GM19023 (cell line): ENCODE results near the gene CADPS.

Experiments
- ATAC-seq: cut with Tn5 transposase; IDR thresholded peaks from one replicate; pipeline ENCODE4 v1.9.1; 2021; ENCODE audit warnings: mild to moderate bottlenecking, moderate library complexity; ENCODE audit not compliant: unreplicated experiment

Gene CADPS

DNA sequence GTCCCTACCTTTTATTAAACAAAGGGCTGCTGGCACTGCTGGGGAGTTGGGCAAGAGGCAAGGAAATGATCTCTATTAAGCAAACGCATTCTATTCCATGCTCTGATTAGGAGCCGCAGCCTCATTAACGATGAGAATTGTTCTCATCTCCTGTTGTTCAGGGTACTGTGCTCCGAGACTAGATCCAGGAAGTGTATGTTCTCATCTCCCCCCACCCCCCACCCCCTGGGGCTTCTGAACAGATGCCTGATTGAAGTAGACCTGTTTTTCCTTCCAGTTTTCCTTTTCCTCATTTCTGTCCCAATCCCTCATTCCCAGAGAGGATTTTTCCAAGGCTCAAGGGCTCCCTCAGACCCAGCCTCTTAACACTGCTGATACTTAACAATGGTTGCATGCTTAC is 420.3 kb downstream of the CADPS start:
- ATAC-seq: no peak

DNA sequence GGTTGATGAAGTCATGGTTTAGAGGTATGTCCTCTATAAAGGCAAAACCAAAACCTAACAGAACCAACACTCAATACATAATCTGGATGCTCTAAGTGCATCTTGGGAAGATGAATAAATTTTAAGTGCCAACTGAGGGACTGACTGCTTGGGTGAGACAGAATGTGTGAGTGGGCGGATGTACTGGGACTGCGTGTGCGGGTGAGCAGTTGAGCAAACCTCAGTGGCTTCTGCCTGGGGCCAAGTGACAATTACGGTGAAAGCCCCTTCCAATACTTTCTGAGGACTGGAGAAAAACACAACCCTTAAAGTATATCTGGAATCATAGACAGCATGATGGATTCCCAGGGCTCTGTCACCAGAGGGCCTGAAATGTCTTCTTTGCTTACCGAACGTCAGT is 421.8 kb downstream of the CADPS start:
- ATAC-seq: no peak

DNA sequence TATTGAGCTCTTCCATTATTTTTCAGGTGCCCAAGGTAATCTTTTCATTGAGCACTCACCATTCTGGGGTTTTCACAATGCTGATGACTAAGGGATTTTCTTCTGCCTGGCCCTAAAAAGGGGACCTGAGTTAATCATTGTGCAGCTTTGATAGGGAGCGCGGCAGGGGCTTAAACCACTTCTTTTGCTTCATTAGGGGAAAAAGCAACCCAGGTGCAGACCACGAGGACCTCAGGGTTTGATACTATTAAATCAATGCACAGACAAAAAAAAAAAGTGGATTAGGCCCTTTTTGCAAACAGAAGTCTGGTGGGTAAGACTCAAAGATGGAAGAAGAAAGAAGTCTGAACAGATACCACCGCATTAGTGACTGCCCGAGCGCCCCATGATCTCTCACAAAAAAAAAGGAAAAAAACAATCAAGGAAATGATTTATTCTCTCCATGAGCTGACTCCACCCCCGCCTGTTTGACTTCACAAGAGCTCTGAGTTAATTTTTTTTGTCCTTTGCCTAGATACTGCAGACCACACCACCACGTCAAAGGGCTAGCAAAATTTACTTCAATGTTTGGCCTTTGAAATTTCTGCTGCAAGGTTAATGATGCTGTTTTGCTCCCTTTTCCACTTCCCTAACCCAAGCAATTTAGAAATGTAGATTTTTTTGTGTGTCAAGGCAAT is 423.9 kb downstream of the CADPS start:
- ATAC-seq: no peak

DNA sequence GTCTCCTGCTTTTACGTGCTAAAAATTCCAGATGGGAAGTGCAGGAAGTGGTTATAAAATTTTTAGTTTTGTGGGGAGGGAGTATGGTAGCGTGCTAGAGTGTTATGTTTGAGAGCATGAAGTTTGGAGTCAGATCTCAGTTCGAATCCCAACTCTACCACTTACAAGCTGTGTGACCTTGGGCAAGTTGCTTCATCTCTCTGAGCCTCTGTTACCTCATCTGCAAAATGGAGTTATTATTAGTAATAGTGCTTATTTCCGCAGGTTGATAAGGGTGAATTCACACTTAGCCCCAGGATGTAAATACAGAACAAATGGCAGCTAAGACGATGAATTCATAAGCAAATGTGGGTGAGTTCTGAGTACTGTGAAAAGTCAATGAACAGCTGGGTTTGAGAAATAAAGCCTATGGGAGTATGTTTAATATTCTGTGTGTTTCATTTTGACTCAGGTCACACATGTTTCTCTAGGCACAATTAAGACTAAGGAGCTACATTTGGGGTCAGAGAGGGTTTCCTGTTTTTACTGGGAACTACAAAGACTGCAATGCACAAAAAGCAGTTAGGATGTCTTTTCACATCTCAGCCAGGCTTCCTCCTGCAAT is 428.8 kb downstream of the CADPS start:
- no peak for ATAC-seq

DNA sequence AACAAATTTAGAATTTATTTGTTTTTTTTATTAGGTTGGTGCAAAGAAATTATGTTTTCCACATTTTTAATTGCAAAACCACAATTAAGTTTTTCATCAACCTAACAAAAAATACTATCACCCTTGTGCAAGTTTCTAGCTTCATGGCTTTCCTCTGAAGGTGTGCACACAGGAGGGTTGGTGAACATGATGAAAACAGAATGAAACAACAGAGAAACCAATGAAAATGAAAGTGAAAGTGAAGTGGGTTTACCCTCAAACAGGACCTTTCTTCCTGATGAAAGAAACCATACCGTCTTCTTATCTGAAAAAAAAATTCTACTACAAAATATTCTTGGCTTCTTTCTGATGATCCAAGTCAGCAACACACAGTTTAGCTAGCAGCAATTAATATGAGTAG is 429.9 kb downstream of the CADPS start:
- no peak for ATAC-seq

DNA sequence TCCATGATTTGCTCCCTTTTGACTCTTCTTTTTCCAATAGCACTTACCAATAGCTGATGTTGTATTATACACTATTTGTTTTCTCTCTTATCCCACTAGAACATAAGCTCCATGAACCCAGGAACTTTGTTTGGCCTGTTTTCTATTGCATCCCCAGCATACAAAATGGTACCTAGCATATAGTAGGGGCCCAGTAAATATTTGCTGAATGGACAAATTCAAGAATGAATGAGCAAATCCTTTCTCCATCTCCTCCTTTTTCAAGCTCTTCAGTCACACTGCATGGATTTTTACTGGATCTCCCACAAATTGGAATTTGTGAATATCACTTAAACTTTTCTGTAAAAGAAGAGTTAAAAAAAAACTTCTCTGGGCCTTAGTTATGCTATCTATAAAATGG is 435.2 kb downstream of the CADPS start:
- no peak for ATAC-seq

DNA sequence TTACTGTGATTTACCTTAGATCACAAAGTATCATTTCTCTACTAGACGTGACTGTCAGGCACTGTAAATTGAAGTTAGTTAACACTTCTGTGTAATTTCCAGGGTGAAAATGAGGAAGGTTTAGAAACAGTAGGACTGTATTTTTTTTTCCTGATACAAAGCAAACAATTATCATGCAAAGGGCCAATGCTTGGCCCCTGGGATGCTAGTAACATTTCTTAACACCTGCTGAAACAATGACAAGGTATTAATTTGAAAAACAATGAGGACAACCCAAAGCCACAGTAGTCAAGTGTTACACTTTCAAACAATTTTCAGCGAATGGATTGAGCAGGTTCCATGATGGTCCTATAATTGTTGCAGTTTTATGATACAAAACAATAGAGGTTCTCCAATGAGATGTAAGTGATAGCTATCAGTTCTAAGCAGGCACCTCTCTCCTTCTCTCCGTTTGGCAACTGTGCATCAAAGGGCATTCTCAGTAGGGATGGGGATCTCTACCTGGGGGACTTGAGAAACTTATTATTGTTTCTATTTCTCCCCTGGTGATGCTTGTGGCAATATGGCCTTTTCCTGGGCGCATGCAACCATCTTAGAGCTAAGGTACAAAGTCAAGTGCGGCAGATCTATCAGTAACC is 435.9 kb downstream of the CADPS start:
- ATAC-seq: no peak

DNA sequence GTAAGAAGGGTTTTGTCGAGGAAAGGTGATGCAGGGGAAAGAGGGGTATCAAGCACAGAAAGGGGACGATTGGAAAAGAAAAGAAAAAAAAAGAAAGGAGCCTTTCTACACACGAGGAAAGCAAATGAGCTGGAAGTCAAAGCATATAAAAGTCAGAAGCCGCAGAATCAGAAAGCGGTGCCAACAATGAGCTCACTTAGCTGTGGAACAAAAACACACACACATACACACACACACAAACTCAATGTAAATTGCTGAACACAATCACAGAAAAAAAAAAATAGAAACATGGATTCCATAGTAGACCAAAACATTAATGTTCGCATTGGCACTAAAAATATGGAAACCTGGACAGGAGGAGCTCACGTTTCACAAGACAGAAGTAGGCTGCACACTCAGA is 438.4 kb downstream of the CADPS start:
- no peak for ATAC-seq

DNA sequence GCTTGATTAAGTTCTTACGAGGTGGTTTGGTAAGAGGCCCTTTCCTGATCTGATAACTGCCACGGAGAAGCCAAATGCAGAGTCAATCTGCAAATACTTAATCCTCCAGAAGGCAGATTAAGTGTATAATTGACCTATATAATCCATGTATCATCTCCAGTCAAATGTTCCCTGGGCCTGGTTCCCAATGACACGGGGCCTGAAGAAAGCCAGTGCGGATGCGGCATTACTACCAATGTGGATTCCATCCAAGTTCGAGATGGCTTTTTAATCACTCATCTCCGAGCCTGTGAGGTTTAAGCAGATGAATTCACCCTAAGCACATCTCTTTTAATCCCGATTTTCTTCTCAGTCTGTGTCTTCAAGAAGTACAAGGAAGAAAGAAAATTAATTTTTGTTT is 441.8 kb downstream of the CADPS start:
- no peak for ATAC-seq

DNA sequence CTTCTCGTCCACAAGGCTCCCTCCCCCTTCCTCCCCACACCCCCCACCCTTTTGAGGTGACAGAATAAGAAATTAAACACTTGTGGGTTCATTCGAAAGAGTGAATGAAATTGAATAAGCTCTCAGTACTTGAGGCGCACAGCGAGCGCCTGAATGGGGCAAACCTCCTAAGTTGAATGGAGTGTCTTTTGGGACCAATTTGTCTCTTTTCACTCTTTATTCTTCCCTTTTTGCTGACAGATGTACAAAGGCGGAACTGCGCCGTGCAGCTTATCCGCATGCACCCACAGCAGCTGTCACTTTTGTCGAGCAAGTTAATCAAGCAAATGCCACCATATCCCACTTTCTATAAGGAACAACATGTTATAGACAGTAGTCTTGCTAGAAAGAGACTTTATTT is 454.0 kb downstream of the CADPS start:
- ATAC-seq: no peak

DNA sequence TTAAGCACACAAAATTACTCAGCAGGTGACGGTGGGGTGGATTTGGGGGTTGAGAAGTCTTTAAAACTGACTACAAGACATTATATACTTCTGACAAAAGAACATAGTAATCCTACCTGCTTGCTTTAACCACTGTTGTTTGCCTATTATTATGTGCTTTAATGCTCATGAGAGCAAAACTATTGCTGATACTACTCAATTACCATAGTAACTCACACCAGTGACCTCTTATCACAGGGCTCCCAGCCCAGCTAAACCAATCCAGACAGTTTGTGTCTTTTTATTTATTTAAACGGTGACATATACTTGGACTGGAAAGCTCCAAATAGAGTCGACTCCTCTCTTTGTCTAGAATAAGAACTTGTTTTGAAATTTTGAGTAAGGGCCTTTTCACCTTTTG is 459.1 kb downstream of the CADPS start:
- no peak for ATAC-seq

DNA sequence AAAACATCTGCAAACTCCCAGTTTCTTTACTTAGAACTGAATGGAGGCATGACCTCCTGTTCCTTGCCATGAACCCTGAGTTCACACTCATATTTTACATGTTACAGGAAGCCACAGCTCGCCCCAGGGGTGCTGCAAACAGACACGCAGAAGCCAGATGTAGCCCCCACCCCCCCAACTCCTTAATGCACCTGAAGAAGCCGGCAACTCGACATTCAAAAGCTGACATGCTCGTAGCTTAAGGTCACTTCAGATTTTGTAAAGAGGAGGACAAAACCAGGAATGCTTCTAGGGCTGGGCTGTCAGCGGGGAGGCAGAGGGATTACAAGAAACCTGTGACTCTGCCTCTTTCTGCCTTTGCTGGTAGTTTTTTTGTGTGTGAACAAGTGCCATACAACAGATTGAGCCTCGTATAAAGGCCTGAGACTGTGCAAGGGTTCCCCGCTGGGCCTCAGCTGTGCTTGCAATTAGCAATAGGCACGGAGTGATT is 459.9 kb downstream of the CADPS start:
- no peak for ATAC-seq

DNA sequence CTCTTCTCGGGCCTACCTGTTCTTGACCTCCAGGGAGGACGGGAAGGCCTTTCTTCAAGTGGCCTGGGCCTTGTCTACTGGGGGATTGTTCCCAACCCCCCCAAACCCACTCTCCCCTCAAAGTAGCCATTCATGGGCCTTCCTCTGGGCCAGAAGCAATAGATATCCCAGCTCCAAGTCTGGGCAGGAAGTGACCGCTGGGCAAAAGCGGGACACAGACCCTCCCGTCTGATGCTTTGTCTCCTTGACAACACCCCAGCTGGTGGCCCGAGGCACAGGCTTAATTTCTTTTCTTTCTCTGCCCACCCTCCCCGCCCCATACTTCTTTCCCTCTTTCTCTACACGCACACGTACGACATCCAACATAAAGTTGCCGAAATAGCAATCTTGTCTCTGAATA is 460.4 kb downstream of the CADPS start:
- ATAC-seq: no peak

DNA sequence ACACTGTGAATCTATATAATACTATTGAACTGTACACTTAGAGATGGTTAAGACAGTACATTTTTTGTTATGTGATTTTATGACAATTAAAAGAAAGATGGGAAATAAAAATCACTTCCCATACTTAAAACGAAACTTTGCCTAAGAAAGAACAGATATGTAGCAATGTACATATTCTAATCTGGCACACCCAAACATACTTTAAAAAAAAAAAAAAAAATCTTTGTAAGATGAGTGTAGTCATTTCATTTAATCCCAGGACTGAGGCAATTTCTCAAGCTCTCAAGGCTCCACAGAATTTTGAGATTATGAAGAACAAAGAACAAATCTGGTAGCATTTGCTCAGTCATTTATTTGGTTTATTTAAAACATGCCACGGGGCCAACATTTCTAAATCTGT is 461.5 kb downstream of the CADPS start:
- no peak for ATAC-seq

DNA sequence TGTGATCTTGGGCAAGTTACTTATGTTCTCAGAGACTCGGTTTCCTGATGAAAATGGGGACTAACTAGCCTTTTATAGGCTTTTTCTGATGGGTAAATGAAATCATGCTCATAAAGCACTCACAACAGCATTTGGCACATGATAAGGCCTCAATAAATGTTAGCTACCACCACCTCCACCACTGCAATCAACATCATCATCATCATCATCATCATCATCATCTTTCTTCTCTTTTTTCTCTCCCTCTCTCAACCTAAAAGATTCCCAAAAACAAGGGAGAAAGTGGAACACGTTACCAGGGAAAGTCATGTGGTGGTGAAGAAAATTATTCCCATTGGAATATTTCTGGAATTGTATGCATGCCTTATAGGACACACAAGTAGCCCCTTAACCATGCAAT is 468.3 kb downstream of the CADPS start:
- no peak for ATAC-seq

DNA sequence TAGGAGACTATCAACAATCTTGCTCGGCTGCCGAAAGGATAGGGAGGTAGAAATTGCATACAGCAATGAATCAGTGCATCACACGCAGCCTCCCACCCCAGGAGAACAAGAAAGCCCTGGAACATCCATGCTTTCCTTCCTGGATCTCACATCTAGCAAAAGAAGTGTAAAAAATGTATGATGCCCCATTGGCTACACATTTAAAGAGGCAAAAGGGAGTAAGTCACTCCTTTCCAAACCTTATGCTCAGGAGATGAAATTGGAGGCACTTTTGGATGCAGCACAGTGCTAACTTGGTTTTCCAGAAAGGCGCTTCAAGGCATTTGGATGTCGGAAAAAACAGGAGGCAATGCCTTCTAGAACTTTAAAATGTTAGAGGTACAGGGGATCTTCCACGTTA is 469.6 kb downstream of the CADPS start:
- ATAC-seq: no peak

DNA sequence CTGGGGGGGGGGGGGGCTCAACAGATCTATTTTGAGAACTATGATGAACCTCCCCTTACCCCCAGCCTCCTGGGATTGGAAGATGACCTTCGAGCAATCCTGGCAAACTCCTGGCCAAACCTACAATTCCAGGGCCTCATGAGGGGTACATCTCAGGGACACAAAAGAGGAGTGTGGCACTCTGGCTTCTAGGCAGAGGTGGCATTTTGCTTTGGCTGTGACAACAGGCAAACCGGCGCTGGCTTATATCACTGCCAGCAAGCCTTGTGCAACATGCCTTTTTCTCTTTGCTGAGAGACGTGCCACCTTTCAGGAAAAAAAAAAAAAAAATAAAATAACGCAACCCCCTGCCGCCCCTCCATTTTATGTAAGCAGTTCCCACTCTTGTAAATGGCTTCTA is 470.1 kb downstream of the CADPS start:
- no peak for ATAC-seq

DNA sequence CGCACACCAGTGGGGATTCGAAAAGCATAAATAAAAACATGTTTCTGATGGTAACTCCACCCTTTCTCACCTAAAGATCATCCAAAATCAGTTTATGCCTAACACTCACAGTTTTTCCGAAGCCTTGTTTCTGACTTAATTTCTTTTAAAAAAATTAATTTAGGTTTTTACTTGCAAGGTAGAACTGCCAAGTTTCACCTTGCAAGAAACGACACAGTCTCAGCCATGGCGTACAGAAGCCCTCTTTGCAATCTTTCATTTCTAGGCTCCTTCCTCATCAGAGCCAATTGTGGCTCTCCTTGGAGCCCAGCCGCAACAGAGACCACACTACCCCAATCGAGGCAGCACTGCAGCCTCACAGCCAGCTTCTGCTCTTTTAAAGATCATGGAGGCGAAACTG is 470.9 kb downstream of the CADPS start:
- ATAC-seq: no peak

DNA sequence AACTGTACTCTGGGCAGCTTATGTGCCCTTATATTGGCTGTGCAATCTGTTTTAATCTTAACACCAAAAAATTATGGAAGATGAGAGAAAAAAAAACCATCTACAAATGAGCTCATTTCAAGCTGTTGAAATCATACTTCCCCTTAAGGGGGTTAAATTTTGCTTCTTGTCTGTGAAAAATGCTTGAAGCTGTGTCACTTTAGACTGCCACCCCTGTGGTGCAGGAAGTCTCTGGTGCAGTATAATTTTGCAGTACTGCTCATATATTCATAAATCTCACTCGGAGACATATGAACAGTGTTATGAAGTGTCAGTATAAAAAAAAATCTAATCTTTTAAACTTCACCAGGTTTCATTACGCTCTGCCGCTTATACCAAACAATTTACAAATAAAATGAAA is 471.5 kb downstream of the CADPS start:
- ATAC-seq: no peak

DNA sequence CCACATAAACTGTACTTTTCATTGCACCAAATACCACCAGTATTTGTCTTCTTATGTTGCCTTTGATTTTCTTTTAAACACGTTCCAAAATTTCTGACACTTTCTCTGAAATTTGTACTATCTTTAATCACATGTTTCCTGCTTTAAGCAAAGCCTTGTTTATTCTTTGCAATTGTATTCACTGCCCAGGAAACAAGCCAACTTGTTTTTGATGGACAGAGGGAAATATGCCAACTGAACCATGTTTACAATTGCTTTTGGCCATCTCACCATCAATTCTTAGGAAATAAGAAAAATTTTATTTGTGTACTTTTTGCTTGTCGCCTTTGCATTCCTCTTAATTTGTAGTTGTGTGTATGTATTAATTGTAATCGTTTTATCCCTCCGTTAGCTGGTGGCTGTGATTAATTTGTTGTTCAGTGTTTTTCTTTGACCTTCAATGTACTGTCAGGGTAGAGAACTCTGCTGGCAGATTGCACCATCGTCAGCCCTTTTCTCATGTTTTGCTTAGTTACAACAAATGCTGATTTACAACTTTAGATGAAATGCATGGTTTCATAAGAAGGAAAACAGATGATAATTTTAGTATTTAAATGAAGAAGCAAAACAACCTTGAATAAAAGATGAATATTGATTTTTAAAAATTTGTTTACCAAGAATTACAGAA is 482.5 kb downstream of the CADPS start:
- ATAC-seq: no peak

DNA sequence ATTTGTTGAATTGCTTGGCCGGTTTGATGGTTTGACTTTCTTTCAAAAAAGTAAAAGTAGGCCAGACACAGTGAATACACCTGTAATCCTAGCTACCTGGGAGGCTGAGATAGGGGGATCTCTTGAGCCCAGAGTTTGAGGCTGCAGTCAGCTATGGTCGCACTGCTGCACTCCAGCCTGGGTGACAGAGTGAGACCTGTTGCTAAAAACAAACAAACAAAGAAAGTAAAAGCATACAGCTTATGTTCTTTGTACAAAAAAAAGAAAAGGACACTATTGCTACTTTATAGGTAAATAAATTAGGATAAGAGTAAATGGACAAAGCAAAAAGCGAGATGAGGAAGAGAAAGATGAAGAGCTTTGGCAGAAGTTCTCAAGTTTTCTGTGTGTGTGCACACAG is 488.0 kb downstream of the CADPS start:
- no peak for ATAC-seq

DNA sequence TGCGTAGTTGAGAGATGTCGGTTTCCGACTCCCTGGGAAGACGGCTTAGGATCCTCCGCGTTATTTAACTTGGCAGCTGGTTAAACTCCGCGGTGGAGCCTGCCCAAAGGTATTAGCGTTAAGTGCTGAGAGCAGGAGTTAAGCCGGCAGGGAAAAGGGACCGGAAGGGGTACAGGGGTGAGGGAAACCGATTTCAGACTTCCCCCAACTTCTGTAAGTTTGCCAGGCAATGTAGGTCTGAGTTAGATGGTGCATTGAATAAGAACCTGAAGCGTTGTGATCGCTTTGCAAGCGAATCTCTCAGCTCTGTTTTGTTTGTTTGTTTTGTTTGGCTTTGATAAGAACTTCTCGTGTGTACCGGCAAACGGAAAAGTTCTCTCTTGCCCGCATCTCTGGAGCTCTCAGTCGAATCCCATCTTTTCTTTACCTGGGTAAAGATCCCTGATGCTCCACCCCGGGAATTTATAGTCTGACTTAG is 495.9 kb downstream of the CADPS start:
- ATAC-seq: no peak
